ENCODE data around the gene MRPS9.

DNA sequence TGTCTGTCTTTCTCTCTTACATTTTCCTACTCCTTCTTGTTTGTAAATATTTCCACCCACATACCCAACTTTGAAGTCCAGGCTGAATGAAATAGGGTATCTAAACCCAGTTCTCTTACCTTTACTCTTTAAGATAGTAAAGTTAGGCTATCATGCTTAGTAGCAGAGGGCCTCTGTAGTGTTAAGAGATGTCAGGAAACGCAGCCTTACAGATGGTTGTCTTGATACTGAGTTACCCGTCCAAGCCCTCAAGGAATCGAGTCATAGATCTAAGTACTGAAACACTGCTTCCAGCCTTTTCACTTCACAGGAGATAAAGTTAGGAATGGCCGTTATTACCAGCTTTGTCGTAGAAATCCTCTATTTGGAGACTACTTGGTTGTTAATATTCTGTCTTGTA lies 24.3 kb downstream of the MRPS9 start:
- no peak for TF ChIP-seq EZH2 (IDR thresholded peaks at IDR 0.05; ENCODE audit: insufficient read depth, poor library complexity, severe bottlenecking)
- no peak for TF ChIP-seq EZH2phosphoT487 (IDR thresholded peaks at IDR 0.05; ENCODE audit: insufficient read depth, low read depth)
